Measurements from ENCODE around the gene FYB2.

FYB2 gene

DNA sequence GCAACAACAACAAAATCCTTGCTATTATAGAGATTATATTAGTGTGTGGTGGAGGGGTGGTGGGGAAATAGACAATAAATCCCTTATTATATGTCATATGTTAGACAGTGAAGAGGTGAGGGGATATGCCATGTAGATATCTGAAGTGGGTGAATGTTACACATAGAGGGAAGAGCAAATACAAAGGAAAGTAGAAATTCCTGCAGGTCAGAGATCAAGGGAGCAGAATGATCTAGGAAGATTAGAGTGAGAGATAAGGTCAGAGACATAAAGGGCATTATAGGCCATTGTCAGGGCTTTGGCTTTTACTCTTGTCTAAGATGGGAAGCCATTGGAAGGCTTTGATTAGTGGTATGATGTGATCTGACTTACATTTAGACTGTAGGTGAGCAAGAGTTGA, 135.6 kb downstream of the FYB2 start:
- DNase-seq (ENCODE audit: low spot score) = no peak
- in situ Hi-C loops (cut with MboI; ENCODE audit: low sequenced_read_pairs, unreplicated experiment) = no loop called here
- TF ChIP-seq, protein P1, sequence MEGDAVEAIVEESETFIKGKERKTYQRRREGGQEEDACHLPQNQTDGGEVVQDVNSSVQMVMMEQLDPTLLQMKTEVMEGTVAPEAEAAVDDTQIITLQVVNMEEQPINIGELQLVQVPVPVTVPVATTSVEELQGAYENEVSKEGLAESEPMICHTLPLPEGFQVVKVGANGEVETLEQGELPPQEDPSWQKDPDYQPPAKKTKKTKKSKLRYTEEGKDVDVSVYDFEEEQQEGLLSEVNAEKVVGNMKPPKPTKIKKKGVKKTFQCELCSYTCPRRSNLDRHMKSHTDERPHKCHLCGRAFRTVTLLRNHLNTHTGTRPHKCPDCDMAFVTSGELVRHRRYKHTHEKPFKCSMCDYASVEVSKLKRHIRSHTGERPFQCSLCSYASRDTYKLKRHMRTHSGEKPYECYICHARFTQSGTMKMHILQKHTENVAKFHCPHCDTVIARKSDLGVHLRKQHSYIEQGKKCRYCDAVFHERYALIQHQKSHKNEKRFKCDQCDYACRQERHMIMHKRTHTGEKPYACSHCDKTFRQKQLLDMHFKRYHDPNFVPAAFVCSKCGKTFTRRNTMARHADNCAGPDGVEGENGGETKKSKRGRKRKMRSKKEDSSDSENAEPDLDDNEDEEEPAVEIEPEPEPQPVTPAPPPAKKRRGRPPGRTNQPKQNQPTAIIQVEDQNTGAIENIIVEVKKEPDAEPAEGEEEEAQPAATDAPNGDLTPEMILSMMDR (IDR thresholded peaks at IDR 0.05; ENCODE audit: borderline replicate concordance, control extremely low read depth, extremely low read depth, insufficient read depth, missing control alignments) = no peak

DNA sequence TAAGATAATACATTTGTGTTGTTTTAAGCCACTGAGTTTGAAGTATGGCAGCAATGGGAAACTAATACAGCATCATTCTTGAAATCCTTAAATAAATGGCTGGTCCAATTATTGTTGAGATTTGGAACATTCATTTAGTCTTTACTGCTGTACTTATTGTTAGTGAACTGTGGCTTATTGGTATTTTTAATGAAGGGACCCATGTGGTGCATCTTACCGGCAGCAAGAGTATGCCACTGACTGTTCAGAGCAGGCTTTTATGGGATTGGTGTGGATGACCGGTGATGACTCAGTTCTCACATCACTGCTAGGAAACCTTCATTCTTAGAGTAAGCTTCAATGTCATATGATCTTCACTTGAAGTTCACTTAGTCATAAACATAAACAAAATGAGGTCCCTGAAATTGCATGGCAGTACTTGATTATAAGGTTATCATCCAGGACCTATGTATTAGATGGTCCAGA, 142.6 kb downstream of the FYB2 start:
- TF ChIP-seq, protein P1 (IDR thresholded peaks at IDR 0.05; ENCODE audit: borderline replicate concordance, control extremely low read depth, extremely low read depth, insufficient read depth, missing control alignments) = no peak
- no peak for DNase-seq (ENCODE audit: low spot score)
- in situ Hi-C loops (cut with MboI; ENCODE audit: low sequenced_read_pairs, unreplicated experiment) = no loop called here

DNA sequence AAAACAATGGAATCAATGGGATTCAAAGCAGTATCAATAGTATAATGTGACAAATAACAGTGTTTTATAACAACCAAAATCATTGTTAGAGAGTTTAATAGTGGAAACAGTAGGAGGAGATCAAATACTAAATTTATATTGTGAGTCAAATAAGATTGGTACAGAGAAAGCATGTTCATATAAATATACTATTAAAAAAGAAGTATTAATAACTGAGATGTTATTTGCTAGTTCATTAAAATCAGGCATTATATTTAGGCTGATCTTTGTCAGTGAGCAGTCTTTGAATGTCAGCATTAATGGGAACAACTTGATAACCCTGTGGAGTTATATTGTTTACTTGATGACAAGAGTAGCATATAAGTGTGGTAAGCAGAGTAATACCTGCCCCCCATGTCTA, 143.4 kb downstream of the FYB2 start:
- in situ Hi-C loops (cut with MboI; ENCODE audit: low sequenced_read_pairs, unreplicated experiment) = no loop called here
- TF ChIP-seq, protein P1 (IDR thresholded peaks at IDR 0.05; ENCODE audit: borderline replicate concordance, control extremely low read depth, extremely low read depth, insufficient read depth, missing control alignments) = no peak
- no peak for DNase-seq (ENCODE audit: low spot score)

DNA sequence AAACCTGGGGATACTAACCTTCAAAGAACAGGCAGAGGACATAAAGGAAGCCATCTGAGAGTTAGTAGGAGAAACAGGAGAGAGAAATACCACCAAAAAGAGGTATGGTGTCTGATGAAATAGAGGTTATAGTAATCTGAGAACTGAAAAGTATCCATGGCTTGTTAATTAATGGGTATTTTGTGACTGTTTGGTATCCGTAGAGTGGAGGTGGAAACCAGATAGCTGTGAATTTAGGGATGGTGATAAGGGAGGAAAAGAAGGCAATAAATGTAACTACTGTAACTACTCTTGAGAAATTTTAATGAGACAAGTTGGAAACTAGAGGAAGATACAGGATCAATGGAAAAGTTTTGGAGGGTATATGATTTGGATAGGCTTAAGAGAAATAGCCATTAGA, 146.6 kb downstream of the FYB2 start:
- TF ChIP-seq, protein P1 (IDR thresholded peaks at IDR 0.05; ENCODE audit: borderline replicate concordance, control extremely low read depth, extremely low read depth, insufficient read depth, missing control alignments) = no peak
- in situ Hi-C loops (cut with MboI; ENCODE audit: low sequenced_read_pairs, unreplicated experiment) = no loop called here
- no peak for DNase-seq (ENCODE audit: low spot score)

DNA sequence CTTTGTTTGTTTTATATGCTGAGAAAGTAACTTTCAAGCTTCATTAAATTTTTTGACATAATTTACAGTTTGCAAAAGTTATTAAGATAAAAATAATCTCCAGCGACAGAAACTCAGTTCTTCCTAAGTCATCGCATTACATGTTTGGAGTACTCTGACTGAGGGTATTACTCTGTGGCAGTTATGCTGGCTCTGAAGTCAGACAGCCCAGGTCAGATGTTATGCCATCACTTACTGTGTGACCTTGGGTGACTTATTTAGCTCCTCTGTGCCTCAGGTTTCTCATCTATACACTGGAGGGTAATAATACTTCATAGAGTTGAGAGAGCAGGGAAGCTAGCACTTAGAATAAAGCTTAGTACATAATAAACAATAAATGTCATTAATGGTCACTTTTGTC, 147.7 kb downstream of the FYB2 start:
- TF ChIP-seq, protein P1 (IDR thresholded peaks at IDR 0.05; ENCODE audit: borderline replicate concordance, control extremely low read depth, extremely low read depth, insufficient read depth, missing control alignments) = no peak
- in situ Hi-C loops (cut with MboI; ENCODE audit: low sequenced_read_pairs, unreplicated experiment) = no loop called here
- no peak for DNase-seq (ENCODE audit: low spot score)

DNA sequence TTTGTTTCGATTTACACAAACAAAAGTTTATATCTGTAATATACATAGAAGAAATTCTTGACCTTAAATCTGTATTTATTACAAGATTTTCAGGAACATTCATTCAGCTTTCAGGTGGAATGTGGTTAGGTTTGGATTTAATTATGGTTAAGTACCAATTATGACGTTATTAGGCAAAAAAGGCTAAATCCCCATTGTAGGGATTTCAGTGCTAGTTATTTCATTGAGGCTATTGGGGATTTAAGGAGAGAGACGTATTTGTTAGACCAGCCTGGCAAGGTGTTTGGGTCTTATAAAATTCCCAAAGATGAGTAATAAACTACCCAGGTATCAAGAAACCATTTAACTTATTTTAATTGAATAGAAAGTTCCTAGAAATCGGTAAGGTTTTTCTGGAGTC, 148.1 kb downstream of the FYB2 start:
- DNase-seq (ENCODE audit: low spot score) = no peak
- TF ChIP-seq, protein P1 (IDR thresholded peaks at IDR 0.05; ENCODE audit: borderline replicate concordance, control extremely low read depth, extremely low read depth, insufficient read depth, missing control alignments) = no peak
- in situ Hi-C loops (cut with MboI; ENCODE audit: low sequenced_read_pairs, unreplicated experiment) = no loop called here

DNA sequence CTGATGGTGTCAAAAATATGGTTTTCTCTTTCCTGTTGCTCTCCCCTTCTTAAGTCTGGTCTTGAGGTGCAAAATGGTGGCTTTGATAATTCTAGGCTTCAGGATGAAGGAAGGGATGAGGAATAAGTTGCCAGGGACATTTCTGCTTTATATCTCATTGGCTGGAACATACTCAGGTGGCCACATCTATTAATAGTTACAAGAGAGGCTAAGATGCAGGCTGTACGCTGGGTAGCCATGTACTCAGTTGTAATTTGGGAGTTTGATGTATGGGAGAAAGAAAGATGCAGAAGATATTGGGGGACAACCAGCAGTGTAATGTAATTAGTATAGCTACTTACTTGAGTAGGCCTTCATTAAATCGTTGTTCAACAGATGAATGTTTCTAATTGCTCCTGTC, 148.9 kb downstream of the FYB2 start:
- TF ChIP-seq, protein P1 (IDR thresholded peaks at IDR 0.05; ENCODE audit: borderline replicate concordance, control extremely low read depth, extremely low read depth, insufficient read depth, missing control alignments) = no peak
- in situ Hi-C loops (cut with MboI; ENCODE audit: low sequenced_read_pairs, unreplicated experiment) = no loop called here
- no peak for DNase-seq (ENCODE audit: low spot score)

Data from GM13976 (cell line).